SK-N-SH (cell line): Measurements from ENCODE around the gene KLHDC7A. TPM values are rescaled to one million over a fixed set of nuclear protein-coding genes. Genes with fewer than 3 reads are reported as not detected.

Source experiments
- CTCF ChIA-PET: fragments of 300-600, 350-600 bp; formaldehyde crosslinking; extraction: SDS; loops from one replicate; lab custom pipeline; 2021; lab: Yijun Ruan, JAX
- POLR2A ChIA-PET: fragments of 350-600 bp; sonication (Branson Sonifier 250); formaldehyde crosslinking; extraction: SDS; loops from one replicate; lab custom pipeline; 2020; ENCODE audit warnings: antibody characterized with exemption, inconsistent platforms; lab: Yijun Ruan, JAX
- DNase-seq: peaks from one replicate; pipeline ENCODE4 v3.0.0; 2012
- H2AFZ ChIP-seq: fragments of 200-600 bp; sonication (generic); 2 replicates; pipeline ENCODE4 v1.8.1; 2016; ENCODE audit warnings: antibody characterized with exemption, mild to moderate bottlenecking, low read depth
- H3F3A ChIP-seq: fragments of 200-600 bp; sonication (generic); replicated peaks from 2 replicates; pipeline ENCODE3; 2016; ENCODE audit warnings: antibody characterized with exemption, mild to moderate bottlenecking; ENCODE audit not compliant: insufficient read depth
- H3K27ac ChIP-seq, 2 experiments: fragments of 200-500 bp in 1 of 2; fragments of 200-600 bp in 1 of 2; sonication (Bioruptor generic) in 1 of 2; sonication (generic), shearing (Covaris generic) in 1 of 2; 2 replicates each; pipeline versions ENCODE4 v1.5.1 to v1.6.1; 2014 to 2016; ENCODE audit warnings: low read depth in 2 of 2, inconsistent platforms in 1 of 2, low read length in 1 of 2, mild to moderate bottlenecking in 1 of 2, mixed read lengths in 1 of 2
- H3K27me3 ChIP-seq: fragments of 200-600 bp; sonication (generic), shearing (Covaris generic); 2 replicates; pipeline ENCODE4 v1.6.1; 2016; ENCODE audit warnings: mixed run types; ENCODE audit not compliant: insufficient read depth
- H3K36me3 ChIP-seq, 2 experiments: fragments of 200-500 bp in 1 of 2; fragments of 200-600 bp in 1 of 2; sonication (Bioruptor generic) in 1 of 2; sonication (generic) in 1 of 2; replicated peaks in 1 of 2; 2 replicates each; pipeline versions ENCODE3 to v1.5.1; 2014 to 2016; ENCODE audit warnings: low read length in 1 of 2, mild to moderate bottlenecking in 1 of 2; ENCODE audit not compliant: insufficient read depth in 2 of 2, control insufficient read depth in 1 of 2
- H3K4me1 ChIP-seq, 2 experiments: fragments of 200-500 bp in 1 of 2; fragments of 200-600 bp in 1 of 2; sonication (Bioruptor generic) in 1 of 2; sonication (generic), shearing (Covaris generic) in 1 of 2; 2 replicates each; pipeline versions ENCODE4 v1.5.1 to v1.6.1; 2014 to 2016; ENCODE audit warnings: low read depth in 1 of 2, low read length in 1 of 2, mixed run types in 1 of 2; ENCODE audit not compliant: insufficient read depth in 2 of 2, control insufficient read depth in 1 of 2
- H3K4me2 ChIP-seq: fragments of 200-600 bp; sonication (generic), shearing (Covaris generic); 2 replicates; pipeline ENCODE4 v1.6.1; 2017; ENCODE audit warnings: mixed run types
- H3K4me3 ChIP-seq, 2 experiments: fragments of 200-500 bp in 1 of 2; fragments of 200-600 bp in 1 of 2; sonication (Bioruptor generic) in 1 of 2; sonication (generic), shearing (Covaris generic) in 1 of 2; 2 replicates each; pipeline versions ENCODE4 v1.5.1 to v1.8.1; 2014 to 2016; ENCODE audit warnings: low read depth in 2 of 2, inconsistent platforms in 1 of 2, low read length in 1 of 2, mild to moderate bottlenecking in 1 of 2, mixed read lengths in 1 of 2, moderate library complexity in 1 of 2
- H3K79me2 ChIP-seq: fragments of 200-600 bp; sonication (generic); 2 replicates; pipeline ENCODE4 v1.8.1; 2017; ENCODE audit warnings: mild to moderate bottlenecking; ENCODE audit not compliant: insufficient read depth
- H3K9ac ChIP-seq: fragments of 200-600 bp; sonication (generic); 2 replicates; pipeline ENCODE4 v1.6.1; 2017; ENCODE audit warnings: mixed run types
- H3K9me2 ChIP-seq: fragments of 200-600 bp; sonication (generic); 2 replicates; pipeline ENCODE4 v1.6.1; 2017; ENCODE audit warnings: mixed run types
- H3K9me3 ChIP-seq: fragments of 200-600 bp; sonication (generic); 2 replicates; pipeline ENCODE4 v1.6.1; 2017; ENCODE audit warnings: mixed run types, mild to moderate bottlenecking, moderate library complexity
- H4K20me1 ChIP-seq: fragments of 200-600 bp; sonication (generic); 2 replicates; pipeline ENCODE4 v1.6.1; 2017; ENCODE audit warnings: mild to moderate bottlenecking, mixed run types; ENCODE audit not compliant: insufficient read depth
- FOXJ3 ChIP-seq: sonication (generic); formaldehyde crosslinking; IDR thresholded peaks from 2 replicates; pipeline ENCODE4 v1.5.1; 2020; ENCODE audit warnings: mild to moderate bottlenecking, missing genetic modification reagents
- FOXM1 ChIP-seq: IDR thresholded peaks from 2 replicates; pipeline ENCODE4 v1.4.0; 2012; ENCODE audit warnings: low read depth, mild to moderate bottlenecking
- JUND ChIP-seq: IDR thresholded peaks from 2 replicates; pipeline ENCODE4 v1.4.0; 2012
- MEF2A ChIP-seq: IDR thresholded peaks from 2 replicates; pipeline ENCODE4 v1.4.0; 2012; ENCODE audit warnings: low read depth, borderline replicate concordance
- PBX3 ChIP-seq: IDR thresholded peaks from 2 replicates; pipeline ENCODE4; 2012
- RAD21 ChIP-seq: IDR thresholded peaks from 2 replicates; pipeline ENCODE4 v1.6.1; 2012; ENCODE audit warnings: mild to moderate bottlenecking, low read length
- RCOR1 ChIP-seq: fragments of 150-350 bp; IDR thresholded peaks from 2 replicates; pipeline ENCODE4 v1.6.1; 2017; ENCODE audit warnings: antibody characterized with exemption, low read length
- RXRA ChIP-seq: IDR thresholded peaks from 2 replicates; pipeline ENCODE4 v1.4.0; 2012; ENCODE audit warnings: low read depth, mild to moderate bottlenecking, borderline replicate concordance
- SIN3A ChIP-seq: IDR thresholded peaks from 2 replicates; pipeline ENCODE4 v1.6.1; 2012; ENCODE audit warnings: low read depth, mild to moderate bottlenecking, low read length, moderate library complexity, borderline replicate concordance
- SMC3 ChIP-seq: IDR thresholded peaks from 2 replicates; pipeline ENCODE4 v1.6.1; 2012; ENCODE audit warnings: low read depth, low read length, improper control_type of control experiment
- TCF12 ChIP-seq: IDR thresholded peaks from 2 replicates; pipeline ENCODE4 v1.4.0; 2012
- YY1 ChIP-seq: IDR thresholded peaks from 2 replicates; pipeline ENCODE4 v1.4.0; 2012; ENCODE audit warnings: low read depth, mild to moderate bottlenecking
- WGBS: methylation state at CpG from one replicate; pipeline ENCODE4 v1.1.6; 2017; ENCODE audit warnings: low lambda C conversion rate; 5-methylcytosine and 5-hydroxymethylcytosine counted together
- polyA plus RNA-seq, 3 experiments: library from polyadenylated mRNA; depleted of rRNA; stranded (reverse); fragments of >200 nt; gene quantifications; 2 replicates each; pipeline ENCODE4 v1.2.3, GENCODE V29; 2012
- TF ChIP-seq, protein P1 (sequence below): fragments of 150-350 bp; IDR thresholded peaks from 2 replicates; pipeline ENCODE4 v1.6.1; 2017; ENCODE audit warnings: antibody characterized with exemption, low read length, low read depth, borderline replicate concordance
- TF ChIP-seq, protein P2 (sequence below): IDR thresholded peaks from 2 replicates; pipeline ENCODE4 v1.4.0; 2012; ENCODE audit warnings: low read depth, borderline replicate concordance
- TF ChIP-seq, protein P3 (sequence below): fragments of 150-350 bp; IDR thresholded peaks from 2 replicates; pipeline ENCODE4 v1.6.1; 2016; ENCODE audit warnings: mild to moderate bottlenecking, low read depth, low read length

KLHDC7A gene
- polyA plus RNA-seq, 1 of the 3 experiments (the other 2 are of a cell fraction), result not detected

- no peak overlapping the region for H3K9ac ChIP-seq
- ChIA-PET POLR2A (no interaction called here), CTCF (interaction anchor here (1.1 kb wide), 1 partner anchor 17 kb away, joined by 3 read pairs; no protein-coding TSS in a partner anchor)
- TF ChIP-seq, protein P1, sequence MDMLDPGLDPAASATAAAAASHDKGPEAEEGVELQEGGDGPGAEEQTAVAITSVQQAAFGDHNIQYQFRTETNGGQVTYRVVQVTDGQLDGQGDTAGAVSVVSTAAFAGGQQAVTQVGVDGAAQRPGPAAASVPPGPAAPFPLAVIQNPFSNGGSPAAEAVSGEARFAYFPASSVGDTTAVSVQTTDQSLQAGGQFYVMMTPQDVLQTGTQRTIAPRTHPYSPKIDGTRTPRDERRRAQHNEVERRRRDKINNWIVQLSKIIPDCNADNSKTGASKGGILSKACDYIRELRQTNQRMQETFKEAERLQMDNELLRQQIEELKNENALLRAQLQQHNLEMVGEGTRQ, result no peak
- TF ChIP-seq MEF2A (no peak), JUND (no peak), SMC3 (no peak), RXRA (no peak), RAD21 (no peak), TCF12 (no peak), SIN3A (no peak), RCOR1 (no peak), FOXJ3 (CRISPR knock-in tag) (no peak), YY1 (no peak), FOXM1 (no peak), PBX3 (no peak)
- TF ChIP-seq, protein P2, sequence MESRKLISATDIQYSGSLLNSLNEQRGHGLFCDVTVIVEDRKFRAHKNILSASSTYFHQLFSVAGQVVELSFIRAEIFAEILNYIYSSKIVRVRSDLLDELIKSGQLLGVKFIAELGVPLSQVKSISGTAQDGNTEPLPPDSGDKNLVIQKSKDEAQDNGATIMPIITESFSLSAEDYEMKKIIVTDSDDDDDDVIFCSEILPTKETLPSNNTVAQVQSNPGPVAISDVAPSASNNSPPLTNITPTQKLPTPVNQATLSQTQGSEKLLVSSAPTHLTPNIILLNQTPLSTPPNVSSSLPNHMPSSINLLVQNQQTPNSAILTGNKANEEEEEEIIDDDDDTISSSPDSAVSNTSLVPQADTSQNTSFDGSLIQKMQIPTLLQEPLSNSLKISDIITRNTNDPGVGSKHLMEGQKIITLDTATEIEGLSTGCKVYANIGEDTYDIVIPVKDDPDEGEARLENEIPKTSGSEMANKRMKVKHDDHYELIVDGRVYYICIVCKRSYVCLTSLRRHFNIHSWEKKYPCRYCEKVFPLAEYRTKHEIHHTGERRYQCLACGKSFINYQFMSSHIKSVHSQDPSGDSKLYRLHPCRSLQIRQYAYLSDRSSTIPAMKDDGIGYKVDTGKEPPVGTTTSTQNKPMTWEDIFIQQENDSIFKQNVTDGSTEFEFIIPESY, result no peak
- TF ChIP-seq, protein P3, sequence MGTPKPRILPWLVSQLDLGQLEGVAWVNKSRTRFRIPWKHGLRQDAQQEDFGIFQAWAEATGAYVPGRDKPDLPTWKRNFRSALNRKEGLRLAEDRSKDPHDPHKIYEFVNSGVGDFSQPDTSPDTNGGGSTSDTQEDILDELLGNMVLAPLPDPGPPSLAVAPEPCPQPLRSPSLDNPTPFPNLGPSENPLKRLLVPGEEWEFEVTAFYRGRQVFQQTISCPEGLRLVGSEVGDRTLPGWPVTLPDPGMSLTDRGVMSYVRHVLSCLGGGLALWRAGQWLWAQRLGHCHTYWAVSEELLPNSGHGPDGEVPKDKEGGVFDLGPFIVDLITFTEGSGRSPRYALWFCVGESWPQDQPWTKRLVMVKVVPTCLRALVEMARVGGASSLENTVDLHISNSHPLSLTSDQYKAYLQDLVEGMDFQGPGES, result no peak
- no peaks in the 10 kb centered on the region for H3K36me3 ChIP-seq
- no peak overlapping the region for H3K4me2 ChIP-seq
- no peaks in the 10 kb centered on the region for H3K9me2 ChIP-seq
- WGBS, result 0% methylated on average over 2 of the region's 2 CpGs
- H3K27ac ChIP-seq, result no peak overlapping the region
- no peaks in the 10 kb centered on the region for H4K20me1 ChIP-seq
- no peaks in the 10 kb centered on the region for H3K9me3 ChIP-seq
- H3K4me1 ChIP-seq, result peaks cover 0 to 3% of the 10 kb centered on the region in 2 experiments; a peak in 1 of 4 replicates
- H3K27me3 ChIP-seq, result no peaks in the 10 kb centered on the region
- no peaks in the 10 kb centered on the region for H3K79me2 ChIP-seq
- no peak for DNase-seq
- H3K4me3 ChIP-seq, result no peak overlapping the region
- no peak overlapping the region for H2AFZ ChIP-seq
- H3F3A ChIP-seq, result no peaks in the 10 kb centered on the region
Observed at GRCh38 chr1:18528616-18529015, 47.9 kb downstream of the KLHDC7A start.
